Measurements from ENCODE around the gene COX7A1. TPM values are rescaled to one million over a fixed set of nuclear protein-coding genes. Genes with fewer than 3 reads are reported as not detected.

Gene COX7A1
- total and polyA plus RNA-seq, 10 of the 15 experiments (the other 5 are each of a cell fraction or from before 2014, with no cell fraction given): not detected

GRCh38 chr19:36153126-36153525, 879 bp upstream of the COX7A1 start:
- in situ Hi-C loops (cut with MboI) (no loop called here), intact Hi-C loops (cut with micrococcal nuclease; ENCODE audit: unreplicated experiment) (no loop called here)
- BruUV-seq (replicated peaks): no TSS peak
- H3K36me3 ChIP-seq (ENCODE audit: control insufficient read depth in 2 of 2, insufficient read depth in 2 of 2, low read length in 1 of 2): peaks cover 0 to 12% of the 10 kb centered on the region in 2 experiments; a peak in 3 of 4 replicates
- ChIA-PET SMC1A (ENCODE audit: uncharacterized antibody, unreplicated experiment) (interaction anchor here (1.0 to 1.4 kb wide), 2 partner anchors 9 to 22 kb away, joined by 3 read pairs; no protein-coding TSS in a partner anchor), CTCF (interaction anchor here (0.6 to 1.0 kb wide), 4 partner anchors 15 to 355 kb away, joined by 3 to 5 read pairs (median 3); no protein-coding TSS in a partner anchor), POLR2A (no interaction called here), RAD21 (ENCODE audit: unreplicated experiment) (no interaction called here)
- no peak for FAIRE-seq
- H3K27ac ChIP-seq (ENCODE audit: control insufficient read depth, insufficient read depth): no peak overlapping the region
- no peak overlapping the region for H3K9ac ChIP-seq (ENCODE audit: control insufficient read depth, insufficient read depth, low read length)
- no peaks in the 10 kb centered on the region for H4K20me1 ChIP-seq (ENCODE audit: control insufficient read depth, insufficient read depth)
- H2AFZ ChIP-seq (ENCODE audit: control insufficient read depth, low read depth, low read length): no peak overlapping the region
- no peak overlapping the region for H3K4me3 ChIP-seq
- no peaks in the 10 kb centered on the region for H3K79me2 ChIP-seq (ENCODE audit: control insufficient read depth, insufficient read depth, low read length)
- H3K27me3 ChIP-seq (replicated peaks in 1 of 2; ENCODE audit: control insufficient read depth in 2 of 2, insufficient read depth in 2 of 2, low read length in 1 of 2): no peaks in the 10 kb centered on the region
- H3K4me2 ChIP-seq (ENCODE audit: control insufficient read depth, insufficient read depth): no peak overlapping the region
- H3K9me3 ChIP-seq (replicated peaks; ENCODE audit: control insufficient read depth, insufficient read depth, low read length): no peaks in the 10 kb centered on the region
- no peak for DNase-seq (ENCODE audit: low read depth, low spot score)
- TF ChIP-seq STAT1 (conservative IDR thresholded peaks at IDR 0.05): no peak
- H3K4me1 ChIP-seq (ENCODE audit: control insufficient read depth, insufficient read depth, low read length): no peaks in the 10 kb centered on the region
- WGBS (ENCODE audit: insufficient coverage, insufficient replicate concordance, low lambda C conversion rate, missing lambda C conversion rate): 99% methylated on average over 8 of the region's 10 CpGs
- no peak for ATAC-seq

- ChIA-PET POLR2A (no interaction called here), RAD21 (ENCODE audit: unreplicated experiment) (no interaction called here), CTCF (no interaction called here), SMC1A (ENCODE audit: uncharacterized antibody, unreplicated experiment) (no interaction called here)
- Histone ChIP-seq H2AFZ (ENCODE audit: control insufficient read depth, low read depth, low read length) (no peak overlapping the region), H3K4me2 (ENCODE audit: control insufficient read depth, insufficient read depth) (no peak overlapping the region), H3K27me3 (replicated peaks in 1 of 2; ENCODE audit: control insufficient read depth in 2 of 2, insufficient read depth in 2 of 2, low read length in 1 of 2) (no peaks in the 10 kb centered on the region), H4K20me1 (ENCODE audit: control insufficient read depth, insufficient read depth) (no peaks in the 10 kb centered on the region), H3K4me3 (no peak overlapping the region), H3K9ac (ENCODE audit: control insufficient read depth, insufficient read depth, low read length) (no peak overlapping the region), H3K27ac (ENCODE audit: control insufficient read depth, insufficient read depth) (no peak overlapping the region), H3K4me1 (ENCODE audit: control insufficient read depth, insufficient read depth, low read length) (no peaks in the 10 kb centered on the region), H3K79me2 (ENCODE audit: control insufficient read depth, insufficient read depth, low read length) (no peaks in the 10 kb centered on the region), H3K9me3 (replicated peaks; ENCODE audit: control insufficient read depth, insufficient read depth, low read length) (no peaks in the 10 kb centered on the region), H3K36me3 (ENCODE audit: control insufficient read depth in 2 of 2, insufficient read depth in 2 of 2, low read length in 1 of 2) (peaks cover 2 to 12% of the 10 kb centered on the region in 2 experiments; a peak in 3 of 4 replicates)
- ATAC-seq: no peak
- no peak for DNase-seq (ENCODE audit: low read depth, low spot score)
- in situ Hi-C loops (cut with MboI) (no loop called here), intact Hi-C loops (cut with micrococcal nuclease; ENCODE audit: unreplicated experiment) (no loop called here)
- no TSS peak for BruUV-seq (replicated peaks)
- 100% methylated on average over 10 of the region's 16 CpGs for WGBS (ENCODE audit: insufficient coverage, insufficient replicate concordance, low lambda C conversion rate, missing lambda C conversion rate)
- no peak for FAIRE-seq
- TF ChIP-seq MEF2A (IDR thresholded peaks at IDR 0.05; ENCODE audit: insufficient read depth, low read depth, low read length) (no peak), POLR2AphosphoS5 (IDR thresholded peaks at IDR 0.05; ENCODE audit: low read length) (no peak), ZBTB40 (IDR thresholded peaks at IDR 0.05; ENCODE audit: borderline replicate concordance) (no peak), MYC (IDR thresholded peaks at IDR 0.05; ENCODE audit: insufficient read depth, insufficient read length, insufficient replicate concordance, low read length, severe bottlenecking) (no peak)
- TF ChIP-seq, protein P1, sequence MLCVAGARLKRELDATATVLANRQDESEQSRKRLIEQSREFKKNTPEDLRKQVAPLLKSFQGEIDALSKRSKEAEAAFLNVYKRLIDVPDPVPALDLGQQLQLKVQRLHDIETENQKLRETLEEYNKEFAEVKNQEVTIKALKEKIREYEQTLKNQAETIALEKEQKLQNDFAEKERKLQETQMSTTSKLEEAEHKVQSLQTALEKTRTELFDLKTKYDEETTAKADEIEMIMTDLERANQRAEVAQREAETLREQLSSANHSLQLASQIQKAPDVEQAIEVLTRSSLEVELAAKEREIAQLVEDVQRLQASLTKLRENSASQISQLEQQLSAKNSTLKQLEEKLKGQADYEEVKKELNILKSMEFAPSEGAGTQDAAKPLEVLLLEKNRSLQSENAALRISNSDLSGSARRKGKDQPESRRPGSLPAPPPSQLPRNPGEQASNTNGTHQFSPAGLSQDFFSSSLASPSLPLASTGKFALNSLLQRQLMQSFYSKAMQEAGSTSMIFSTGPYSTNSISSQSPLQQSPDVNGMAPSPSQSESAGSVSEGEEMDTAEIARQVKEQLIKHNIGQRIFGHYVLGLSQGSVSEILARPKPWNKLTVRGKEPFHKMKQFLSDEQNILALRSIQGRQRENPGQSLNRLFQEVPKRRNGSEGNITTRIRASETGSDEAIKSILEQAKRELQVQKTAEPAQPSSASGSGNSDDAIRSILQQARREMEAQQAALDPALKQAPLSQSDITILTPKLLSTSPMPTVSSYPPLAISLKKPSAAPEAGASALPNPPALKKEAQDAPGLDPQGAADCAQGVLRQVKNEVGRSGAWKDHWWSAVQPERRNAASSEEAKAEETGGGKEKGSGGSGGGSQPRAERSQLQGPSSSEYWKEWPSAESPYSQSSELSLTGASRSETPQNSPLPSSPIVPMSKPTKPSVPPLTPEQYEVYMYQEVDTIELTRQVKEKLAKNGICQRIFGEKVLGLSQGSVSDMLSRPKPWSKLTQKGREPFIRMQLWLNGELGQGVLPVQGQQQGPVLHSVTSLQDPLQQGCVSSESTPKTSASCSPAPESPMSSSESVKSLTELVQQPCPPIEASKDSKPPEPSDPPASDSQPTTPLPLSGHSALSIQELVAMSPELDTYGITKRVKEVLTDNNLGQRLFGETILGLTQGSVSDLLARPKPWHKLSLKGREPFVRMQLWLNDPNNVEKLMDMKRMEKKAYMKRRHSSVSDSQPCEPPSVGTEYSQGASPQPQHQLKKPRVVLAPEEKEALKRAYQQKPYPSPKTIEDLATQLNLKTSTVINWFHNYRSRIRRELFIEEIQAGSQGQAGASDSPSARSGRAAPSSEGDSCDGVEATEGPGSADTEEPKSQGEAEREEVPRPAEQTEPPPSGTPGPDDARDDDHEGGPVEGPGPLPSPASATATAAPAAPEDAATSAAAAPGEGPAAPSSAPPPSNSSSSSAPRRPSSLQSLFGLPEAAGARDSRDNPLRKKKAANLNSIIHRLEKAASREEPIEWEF (IDR thresholded peaks at IDR 0.05; ENCODE audit: insufficient replicate concordance, low read depth, low read length): no peak
Observed at GRCh38 chr19:36152019-36152351, 262 bp downstream of the COX7A1 start.

Measured in GM12878 (cell line).